Measurements from ENCODE around the gene PRKCE. TPM values are rescaled to one million over a fixed set of nuclear protein-coding genes. Genes with fewer than 3 reads are reported as not detected.

Gene PRKCE
- total RNA-seq, 1 experiment from 2014 or later: 4.4 TPM

DNA sequence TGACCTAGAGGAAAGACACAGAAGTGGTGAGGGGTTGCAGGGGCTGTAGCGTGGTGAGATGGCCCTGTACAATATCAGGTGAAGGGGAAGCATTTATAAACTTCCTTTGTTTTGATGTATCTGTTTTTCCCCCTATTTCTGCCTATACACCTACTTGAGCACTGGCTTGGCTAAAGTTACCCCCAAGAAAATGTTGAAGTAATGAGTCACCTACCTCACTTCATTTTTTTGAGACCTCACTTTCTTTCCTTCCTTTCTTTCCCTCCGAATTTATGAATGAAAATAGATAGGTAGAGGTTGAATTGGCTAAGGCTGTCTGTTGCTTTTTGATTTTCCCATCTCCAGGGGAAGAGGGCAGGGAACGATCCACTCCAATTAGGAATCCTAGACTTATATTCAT lies 414.6 kb downstream of the PRKCE start:
- Histone ChIP-seq H3K9me3 (no peaks in the 10 kb centered on the region), H3K27me3 (replicated peaks; ENCODE audit: control insufficient read depth, insufficient read depth, low read length) (no peaks in the 10 kb centered on the region), H3K36me3 (ENCODE audit: control insufficient read depth, insufficient read depth, low read length) (no peaks in the 10 kb centered on the region), H3K4me3 (ENCODE audit: low read depth, low read length) (no peak overlapping the region), H3K4me1 (peaks cover 28% of the 10 kb centered on the region)
- no TSS peak for BruUV-seq (replicated peaks)
- Mint-ChIP-seq H3K4me1 (ENCODE audit: low read depth, unreplicated experiment) (peaks cover 47% of the 10 kb centered on the region), H3K36me3 (ENCODE audit: insufficient read depth, unreplicated experiment) (no peaks in the 10 kb centered on the region), H3K27me3 (ENCODE audit: insufficient read depth, unreplicated experiment) (no peaks in the 10 kb centered on the region), H3K4me3 (ENCODE audit: unreplicated experiment) (no peak overlapping the region), H3K27ac (ENCODE audit: unreplicated experiment) (peak overlapping the region; percentile 57), H3K9me3 (ENCODE audit: unreplicated experiment) (no peaks in the 10 kb centered on the region)
- ChIA-PET POLR2A (interaction anchor here (0.6 kb wide), 1 partner anchor 242 kb away, joined by 6 read pairs; no protein-coding TSS in a partner anchor), CTCF (interaction anchor here (0.9 kb wide), 1 partner anchor 74 kb away, joined by 3 read pairs; no protein-coding TSS in a partner anchor)
- intact Hi-C loops (cut with micrococcal nuclease; ENCODE audit: unreplicated experiment): no loop called here
- TF ChIP-seq, protein P1, sequence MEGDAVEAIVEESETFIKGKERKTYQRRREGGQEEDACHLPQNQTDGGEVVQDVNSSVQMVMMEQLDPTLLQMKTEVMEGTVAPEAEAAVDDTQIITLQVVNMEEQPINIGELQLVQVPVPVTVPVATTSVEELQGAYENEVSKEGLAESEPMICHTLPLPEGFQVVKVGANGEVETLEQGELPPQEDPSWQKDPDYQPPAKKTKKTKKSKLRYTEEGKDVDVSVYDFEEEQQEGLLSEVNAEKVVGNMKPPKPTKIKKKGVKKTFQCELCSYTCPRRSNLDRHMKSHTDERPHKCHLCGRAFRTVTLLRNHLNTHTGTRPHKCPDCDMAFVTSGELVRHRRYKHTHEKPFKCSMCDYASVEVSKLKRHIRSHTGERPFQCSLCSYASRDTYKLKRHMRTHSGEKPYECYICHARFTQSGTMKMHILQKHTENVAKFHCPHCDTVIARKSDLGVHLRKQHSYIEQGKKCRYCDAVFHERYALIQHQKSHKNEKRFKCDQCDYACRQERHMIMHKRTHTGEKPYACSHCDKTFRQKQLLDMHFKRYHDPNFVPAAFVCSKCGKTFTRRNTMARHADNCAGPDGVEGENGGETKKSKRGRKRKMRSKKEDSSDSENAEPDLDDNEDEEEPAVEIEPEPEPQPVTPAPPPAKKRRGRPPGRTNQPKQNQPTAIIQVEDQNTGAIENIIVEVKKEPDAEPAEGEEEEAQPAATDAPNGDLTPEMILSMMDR (IDR thresholded peaks at IDR 0.05; ENCODE audit: insufficient read depth in 1 of 2, low read depth in 1 of 2, low read length in 1 of 2, severe bottlenecking in 1 of 2, unreplicated experiment in 1 of 2): no peak
- no peak for DNase-seq

DNA sequence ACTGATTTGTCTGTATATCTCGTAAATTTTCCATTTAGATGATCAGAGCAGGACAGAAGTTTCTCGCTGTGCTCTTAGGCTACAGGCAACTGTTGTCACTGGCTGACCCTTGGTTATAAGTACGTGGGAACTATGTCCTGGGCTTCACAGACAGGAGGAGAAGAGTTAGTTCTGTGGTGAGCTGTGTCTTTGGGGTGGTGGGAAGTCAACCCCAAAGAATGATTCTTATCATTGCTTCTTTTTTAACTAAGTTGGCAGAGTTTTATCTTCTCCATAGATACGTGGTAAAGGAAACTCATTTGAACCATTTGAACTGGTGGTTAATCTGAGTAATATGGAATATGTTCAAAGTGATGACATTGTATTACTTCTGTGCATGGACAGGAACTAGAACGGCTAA lies 415.1 kb downstream of the PRKCE start:
- Mint-ChIP-seq H3K36me3 (ENCODE audit: insufficient read depth, unreplicated experiment) (no peaks in the 10 kb centered on the region), H3K27ac (ENCODE audit: unreplicated experiment) (no peak overlapping the region), H3K9me3 (ENCODE audit: unreplicated experiment) (no peaks in the 10 kb centered on the region), H3K27me3 (ENCODE audit: insufficient read depth, unreplicated experiment) (no peaks in the 10 kb centered on the region), H3K4me3 (ENCODE audit: unreplicated experiment) (no peak overlapping the region), H3K4me1 (ENCODE audit: low read depth, unreplicated experiment) (peaks cover 47% of the 10 kb centered on the region)
- CTCF ChIA-PET: no interaction called here
- no peaks in the 10 kb centered on the region for H3K36me3 ChIP-seq (ENCODE audit: control insufficient read depth, insufficient read depth, low read length)
- intact Hi-C loops (cut with micrococcal nuclease; ENCODE audit: unreplicated experiment): no loop called here
- H3K27me3 ChIP-seq (replicated peaks; ENCODE audit: control insufficient read depth, insufficient read depth, low read length): no peaks in the 10 kb centered on the region
- POLR2A ChIA-PET: no interaction called here
- BruUV-seq (replicated peaks): no TSS peak
- H3K4me3 ChIP-seq (ENCODE audit: low read depth, low read length): no peak overlapping the region
- DNase-seq: no peak
- TF ChIP-seq, protein P1 (IDR thresholded peaks at IDR 0.05; ENCODE audit: insufficient read depth in 1 of 2, low read depth in 1 of 2, low read length in 1 of 2, severe bottlenecking in 1 of 2, unreplicated experiment in 1 of 2): no peak
- peaks cover 28% of the 10 kb centered on the region for H3K4me1 ChIP-seq
- no peaks in the 10 kb centered on the region for H3K9me3 ChIP-seq

DNA sequence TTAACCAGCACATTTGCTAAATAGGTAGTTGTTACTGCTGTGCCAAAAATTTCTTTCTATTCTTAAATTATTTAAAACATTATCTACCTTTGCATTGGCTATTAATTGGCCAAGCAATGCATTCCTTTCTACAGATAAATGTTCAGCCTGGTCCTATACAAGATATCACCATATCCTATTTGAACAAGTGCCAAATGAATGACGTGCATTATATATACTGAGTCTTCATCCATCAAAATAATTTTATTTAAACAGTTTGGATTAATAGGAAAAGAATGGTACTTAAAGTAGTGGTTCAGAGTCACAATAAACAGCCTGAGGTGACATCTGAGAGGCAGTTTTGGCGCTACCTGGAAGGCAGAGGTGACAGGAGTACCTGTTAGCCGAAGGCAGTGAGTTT lies 415.6 kb downstream of the PRKCE start:
- ChIA-PET CTCF (no interaction called here), POLR2A (no interaction called here)
- no peaks in the 10 kb centered on the region for H3K9me3 ChIP-seq
- H3K27me3 Mint-ChIP-seq (ENCODE audit: insufficient read depth, unreplicated experiment): no peaks in the 10 kb centered on the region
- no peak overlapping the region for H3K4me3 ChIP-seq (ENCODE audit: low read depth, low read length)
- H3K36me3 ChIP-seq (ENCODE audit: control insufficient read depth, insufficient read depth, low read length): no peaks in the 10 kb centered on the region
- DNase-seq: no peak
- intact Hi-C loops (cut with micrococcal nuclease; ENCODE audit: unreplicated experiment): no loop called here
- H3K27me3 ChIP-seq (replicated peaks; ENCODE audit: control insufficient read depth, insufficient read depth, low read length): no peaks in the 10 kb centered on the region
- H3K4me1 Mint-ChIP-seq (ENCODE audit: low read depth, unreplicated experiment): peaks cover 47% of the 10 kb centered on the region
- no peaks in the 10 kb centered on the region for H3K36me3 Mint-ChIP-seq (ENCODE audit: insufficient read depth, unreplicated experiment)
- TF ChIP-seq, protein P1 (IDR thresholded peaks at IDR 0.05; ENCODE audit: insufficient read depth in 1 of 2, low read depth in 1 of 2, low read length in 1 of 2, severe bottlenecking in 1 of 2, unreplicated experiment in 1 of 2): no peak
- peak overlapping the region; percentile 85 for H3K27ac Mint-ChIP-seq (ENCODE audit: unreplicated experiment)
- H3K4me3 Mint-ChIP-seq (ENCODE audit: unreplicated experiment): no peak overlapping the region
- no TSS peak for BruUV-seq (replicated peaks)
- peaks cover 30% of the 10 kb centered on the region for H3K4me1 ChIP-seq
- H3K9me3 Mint-ChIP-seq (ENCODE audit: unreplicated experiment): no peaks in the 10 kb centered on the region

All from Caco-2 (cell line).